K562 (cell line): ENCODE data around the gene UHRF1. TPM values are rescaled to one million over a fixed set of nuclear protein-coding genes. Genes with fewer than 3 reads are reported as not detected.

ENCODE experiments used
- ATAC-seq: fragments of 200-7000 bp; cut with Tn5 transposase; 3 replicates; pipeline ENCODE4 v1.9.1; 2020; ENCODE audit warnings: moderate library complexity
- BruUV-seq: library from RNA; stranded (reverse); fragments of 400-500 nt; replicated peaks from 2 replicates; lab custom pipeline; 2021; lab: Mats Ljungman, UMichigan
- CTCF ChIA-PET: fragments of 300-600 bp; formaldehyde crosslinking; extraction: SDS; loops from one replicate; lab custom pipeline; 2021; ENCODE audit warnings: low intra/inter-chr PET ratio; lab: Yijun Ruan, JAX
- POLR2A ChIA-PET: fragments of 300-600, 350-650 bp; sonication (Branson Sonifier 250); formaldehyde crosslinking; extraction: SDS; loops from one replicate; lab custom pipeline; 2021; ENCODE audit warnings: antibody characterized with exemption, inconsistent platforms; lab: Yijun Ruan, JAX
- DNase-seq, 4 experiments: peaks; one replicate each; pipeline versions ENCODE4 v3.0.0 to v3.0.0-alpha.2; 2011 to 2018; ENCODE audit warnings: low spot score in 3 of 4, mixed read lengths in 3 of 4; ENCODE audit errors: extremely low read depth in 1 of 4
- FAIRE-seq: peaks from 2 replicates; lab custom pipeline; 2011; peaks lifted over from hg19 to GRCh38; lab: Jason Lieb, UNC
- H2AFZ ChIP-seq: 2 replicates; pipeline ENCODE4 v1.6.0; 2011; ENCODE audit warnings: low read depth, low read length, control low read depth, inconsistent platforms
- H3K27ac ChIP-seq: fragments of 200-600 bp; 3 replicates; pipeline ENCODE4 v1.8.0; 2011; ENCODE audit warnings: low read depth, mild to moderate bottlenecking, control low read depth, inconsistent platforms, low read length, moderate library complexity, mixed read lengths; ENCODE audit errors: extremely low read depth
- H3K27me3 ChIP-seq, 2 experiments: fragments of 300-600 bp in 1 of 2; 2 replicates in 1 of 2; 3 replicates in 1 of 2; pipeline versions ENCODE4 v1.6.0 to v1.8.0; 2011; ENCODE audit warnings: inconsistent platforms in 2 of 2, low read length in 2 of 2, mild to moderate bottlenecking in 1 of 2, mixed read lengths in 1 of 2, moderate library complexity in 1 of 2; ENCODE audit not compliant: control insufficient read depth in 2 of 2, insufficient read depth in 2 of 2
- H3K36me3 ChIP-seq: fragments of 300-600 bp; 3 replicates; pipeline ENCODE4 v1.8.0; 2011; ENCODE audit warnings: mild to moderate bottlenecking, low read length, inconsistent platforms; ENCODE audit not compliant: control insufficient read depth, insufficient read depth
- H3K4me1 ChIP-seq, 2 experiments: fragments of 200-600 bp in 1 of 2; replicated peaks in 1 of 2; 2 replicates in 1 of 2; 3 replicates in 1 of 2; pipeline versions ENCODE4 v1.5.1 to v1.8.0; 2011; ENCODE audit warnings: inconsistent platforms in 2 of 2, low read length in 2 of 2, mild to moderate bottlenecking in 1 of 2, mixed read lengths in 1 of 2, moderate library complexity in 1 of 2; ENCODE audit not compliant: control insufficient read depth in 2 of 2, insufficient read depth in 2 of 2
- H3K4me2 ChIP-seq: 2 replicates; pipeline ENCODE4 v1.6.1; 2011; ENCODE audit warnings: low read length, control low read depth, inconsistent platforms, mixed read lengths; ENCODE audit not compliant: insufficient read depth
- H3K4me3 ChIP-seq: fragments of 200-600 bp; sonication (generic), shearing (Covaris generic); 2 replicates; pipeline ENCODE4 v1.5.1; 2016; ENCODE audit warnings: control low read depth, inconsistent platforms
- H3K79me2 ChIP-seq: fragments of 200-600 bp; 3 replicates; pipeline ENCODE4 v1.8.0; 2011; ENCODE audit warnings: low read length, inconsistent platforms; ENCODE audit not compliant: control insufficient read depth, insufficient read depth
- H3K9ac ChIP-seq, 2 experiments: 2 replicates each; pipeline versions ENCODE4 v1.6.0 to v1.6.1; 2011; ENCODE audit warnings: low read depth in 2 of 2, low read length in 2 of 2, control low read depth in 1 of 2, inconsistent platforms in 1 of 2, mild to moderate bottlenecking in 1 of 2, mixed read lengths in 1 of 2; ENCODE audit not compliant: insufficient read depth in 1 of 2
- H3K9me1 ChIP-seq: one replicate; pipeline ENCODE4 v1.6.0; 2011; ENCODE audit warnings: inconsistent platforms, mild to moderate bottlenecking, low read length, moderate library complexity; ENCODE audit not compliant: control insufficient read depth, insufficient read depth
- H3K9me3 ChIP-seq: replicated peaks from 2 replicates; pipeline ENCODE4 v1.5.1; 2011; ENCODE audit warnings: low read depth, low read length, inconsistent platforms; ENCODE audit not compliant: control insufficient read depth, insufficient read depth
- H4K20me1 ChIP-seq: replicated peaks from 2 replicates; pipeline ENCODE4 v1.6.1; 2011; ENCODE audit warnings: low read length, inconsistent platforms, mixed read lengths; ENCODE audit not compliant: control insufficient read depth, insufficient read depth
- CBX8 ChIP-seq: fragments of 200-600 bp; sonication (generic); IDR thresholded peaks from 2 replicates; pipeline ENCODE4 v1.6.1; 2012; ENCODE audit warnings: borderline replicate concordance, mixed run types, low read depth, mild to moderate bottlenecking, moderate library complexity, mixed read lengths, low read length, control low read depth, inconsistent platforms; ENCODE audit not compliant: poor library complexity, severe bottlenecking; ENCODE audit errors: extremely low read depth
- KAT8 ChIP-seq: fragments of 450-650 bp; IDR thresholded peaks from 2 replicates; pipeline ENCODE4 v1.6.1; 2016; ENCODE audit warnings: low read depth, mild to moderate bottlenecking
- NFATC3 ChIP-seq: fragments of 450-650 bp; IDR thresholded peaks from 2 replicates; pipeline ENCODE4 v1.6.1; 2017; ENCODE audit warnings: mild to moderate bottlenecking
- ZNF12 ChIP-seq: sonication (generic); formaldehyde crosslinking; IDR thresholded peaks from 2 replicates; pipeline ENCODE4 v1.4.0; 2020; ENCODE audit warnings: mild to moderate bottlenecking, missing genetic modification reagents
- WGBS: fragments of 100-300 bp; shearing (Covaris generic); methylation state at CpG from one replicate; pipeline ENCODE4 v1.1.6; 2016; ENCODE audit warnings: low coverage, mixed read lengths; ENCODE audit not compliant: insufficient coverage; ENCODE audit errors: missing lambda C conversion rate; 5-methylcytosine and 5-hydroxymethylcytosine counted together
- in situ Hi-C: fragments of 300-500 bp; cut with MboI; formaldehyde crosslinking; loops from 4 replicates; pipeline ENCODE4 v1.15.0; 2018; ENCODE audit warnings: inconsistent platforms, mixed read lengths
- intact Hi-C: fragments of 100-400 bp; cut with micrococcal nuclease; formaldehyde crosslinking; loops from 2 replicates; pipeline ENCODE4 v1.14.2; 2022
- polyA plus RNA-seq, 8 experiments: library from polyadenylated mRNA; depleted of rRNA in 4 of 8; stranded (reverse) in 5 of 8; unstranded in 3 of 8; fragments of >200 nt; fragmentation: Nextera tagmentation in 2 of 8; fragmentation: Illumina TruSeq in 1 of 8; extraction: Ambion mirVana in 2 of 8; extraction: Trizol in 1 of 8; gene quantifications; 2 replicates each; pipeline versions ENCODE4 v1.2.1 to v1.2.3, GENCODE V29; 2011 to 2014; ENCODE audit warnings: inconsistent platforms in 1 of 8, missing spikeins in 1 of 8
- total RNA-seq, 7 experiments: library from RNA; depleted of rRNA in 6 of 7; stranded (reverse); fragments of >200 nt in 6 of 7; fragmentation: Illumina TruSeq in 2 of 7; extraction: Trizol in 2 of 7; gene quantifications; 2 replicates each; pipeline versions ENCODE4 v1.2.1 to v1.2.3, GENCODE V29; 2011 to 2021; ENCODE audit warnings: low replicate concordance in 1 of 7
- TF ChIP-seq, protein P1 (sequence below): IDR thresholded peaks from 3 replicates; pipeline ENCODE4 v1.6.1; 2011; ENCODE audit warnings: borderline replicate concordance, mild to moderate bottlenecking; ENCODE audit not compliant: insufficient read length, insufficient read depth
- TF ChIP-seq, protein P2 (sequence below): sonication (generic); formaldehyde crosslinking; IDR thresholded peaks from 2 replicates; pipeline ENCODE4 v1.8.0; 2022; ENCODE audit warnings: mild to moderate bottlenecking, missing genetic modification reagents

Gene UHRF1
- total and polyA plus RNA-seq, 9 of the 15 experiments (the other 6 are each of a cell fraction or from before 2014, with no cell fraction given): 6.0 to 101 (median 30.9) TPM

DNA sequence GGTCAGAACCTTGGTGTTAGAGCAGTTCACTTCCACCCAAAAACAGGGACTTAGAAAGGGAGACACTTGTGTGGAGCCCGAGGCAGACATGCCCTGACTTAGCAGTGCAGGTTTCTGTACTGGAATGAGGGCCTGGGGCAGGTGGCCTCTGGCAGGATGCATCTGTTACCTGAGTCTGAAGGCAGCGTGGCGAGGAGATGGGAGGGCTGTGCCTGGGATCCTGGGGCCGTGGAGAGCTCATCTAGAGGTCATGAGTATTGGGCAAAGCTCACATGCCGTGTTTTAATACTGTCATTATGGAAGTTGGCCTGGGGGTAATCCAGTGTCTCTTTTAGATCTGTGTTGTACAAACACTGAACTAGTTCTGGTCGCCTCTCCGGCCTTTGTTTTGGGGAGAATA is 81.0 kb downstream of the UHRF1 start:
- H3K27ac ChIP-seq: no peak overlapping the region
- H2AFZ ChIP-seq: no peak overlapping the region
- POLR2A ChIA-PET: no interaction called here
- peaks cover 66% of the 10 kb centered on the region for H4K20me1 ChIP-seq
- intact Hi-C loops: no loop called here
- H3K4me3 ChIP-seq: no peak overlapping the region
- peaks cover 27 to 45% of the 10 kb centered on the region in 2 experiments for H3K4me1 ChIP-seq
- H3K9me1 ChIP-seq: peaks cover 18% of the 10 kb centered on the region
- no peak overlapping the region for H3K4me2 ChIP-seq
- no peaks in the 10 kb centered on the region for H3K27me3 ChIP-seq
- H3K79me2 ChIP-seq: peaks cover 79% of the 10 kb centered on the region
- DNase-seq (no peak), FAIRE-seq (no peak)
- 69% methylated on average over 7 of the region's 7 CpGs for WGBS
- no TSS peak for BruUV-seq
- no peak for TF ChIP-seq CBX8
- TF ChIP-seq, all 486 proteins: peak for 0
- in situ Hi-C loops: no loop called here
- H3K36me3 ChIP-seq: no peaks in the 10 kb centered on the region
- CTCF ChIA-PET: no interaction called here
- H3K9ac ChIP-seq: no peak overlapping the region
- no peaks in the 10 kb centered on the region for H3K9me3 ChIP-seq
- ATAC-seq: no peak

DNA sequence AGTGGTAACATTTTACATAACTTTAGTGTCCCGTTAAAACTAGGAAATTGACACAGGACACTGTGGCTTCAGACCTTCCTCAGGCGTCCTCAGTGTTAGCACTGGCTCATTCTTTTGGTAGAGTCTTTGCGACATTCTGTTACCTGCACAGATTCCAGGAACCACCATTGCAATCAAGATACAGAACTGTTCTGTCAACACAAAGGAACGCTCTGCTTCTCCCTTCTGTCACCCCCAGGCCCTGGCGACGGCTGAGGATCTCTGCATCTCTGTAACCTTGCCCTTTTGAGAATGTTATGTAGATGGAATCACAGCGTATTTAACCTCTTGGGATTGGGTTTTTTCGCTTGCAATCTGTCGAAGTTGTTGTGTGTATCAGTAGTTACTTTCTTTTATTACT is 82.2 kb downstream of the UHRF1 start:
- POLR2A ChIA-PET: no interaction called here
- in situ Hi-C loops: no loop called here
- FAIRE-seq: no peak
- BruUV-seq: no TSS peak
- Histone ChIP-seq H3K4me3 (no peak overlapping the region), H3K9me1 (peaks cover 11% of the 10 kb centered on the region), H4K20me1 (peaks cover 58% of the 10 kb centered on the region), H3K9ac (no peak overlapping the region), H3K36me3 (peaks cover 4% of the 10 kb centered on the region; the same call in 2 of the 3 replicates), H3K9me3 (no peaks in the 10 kb centered on the region), H3K4me1 (peaks cover 23 to 32% of the 10 kb centered on the region in 2 experiments), H3K79me2 (peaks cover 77% of the 10 kb centered on the region), H3K27ac (no peak overlapping the region), H3K4me2 (no peak overlapping the region), H3K27me3 (no peaks in the 10 kb centered on the region), H2AFZ (no peak overlapping the region)
- no peak for DNase-seq
- 20% methylated on average over 9 of the region's 9 CpGs for WGBS
- CTCF ChIA-PET: no interaction called here
- no peak; the same call in 1 of the 3 replicates for ATAC-seq
- intact Hi-C loops: no loop called here
- TF ChIP-seq ZNF12 (CRISPR knock-in tag) (no peak), KAT8 (no peak), NFATC3 (no peak)
- TF ChIP-seq, protein P1, sequence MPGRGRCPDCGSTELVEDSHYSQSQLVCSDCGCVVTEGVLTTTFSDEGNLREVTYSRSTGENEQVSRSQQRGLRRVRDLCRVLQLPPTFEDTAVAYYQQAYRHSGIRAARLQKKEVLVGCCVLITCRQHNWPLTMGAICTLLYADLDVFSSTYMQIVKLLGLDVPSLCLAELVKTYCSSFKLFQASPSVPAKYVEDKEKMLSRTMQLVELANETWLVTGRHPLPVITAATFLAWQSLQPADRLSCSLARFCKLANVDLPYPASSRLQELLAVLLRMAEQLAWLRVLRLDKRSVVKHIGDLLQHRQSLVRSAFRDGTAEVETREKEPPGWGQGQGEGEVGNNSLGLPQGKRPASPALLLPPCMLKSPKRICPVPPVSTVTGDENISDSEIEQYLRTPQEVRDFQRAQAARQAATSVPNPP: no peak
- TF ChIP-seq, protein P2, sequence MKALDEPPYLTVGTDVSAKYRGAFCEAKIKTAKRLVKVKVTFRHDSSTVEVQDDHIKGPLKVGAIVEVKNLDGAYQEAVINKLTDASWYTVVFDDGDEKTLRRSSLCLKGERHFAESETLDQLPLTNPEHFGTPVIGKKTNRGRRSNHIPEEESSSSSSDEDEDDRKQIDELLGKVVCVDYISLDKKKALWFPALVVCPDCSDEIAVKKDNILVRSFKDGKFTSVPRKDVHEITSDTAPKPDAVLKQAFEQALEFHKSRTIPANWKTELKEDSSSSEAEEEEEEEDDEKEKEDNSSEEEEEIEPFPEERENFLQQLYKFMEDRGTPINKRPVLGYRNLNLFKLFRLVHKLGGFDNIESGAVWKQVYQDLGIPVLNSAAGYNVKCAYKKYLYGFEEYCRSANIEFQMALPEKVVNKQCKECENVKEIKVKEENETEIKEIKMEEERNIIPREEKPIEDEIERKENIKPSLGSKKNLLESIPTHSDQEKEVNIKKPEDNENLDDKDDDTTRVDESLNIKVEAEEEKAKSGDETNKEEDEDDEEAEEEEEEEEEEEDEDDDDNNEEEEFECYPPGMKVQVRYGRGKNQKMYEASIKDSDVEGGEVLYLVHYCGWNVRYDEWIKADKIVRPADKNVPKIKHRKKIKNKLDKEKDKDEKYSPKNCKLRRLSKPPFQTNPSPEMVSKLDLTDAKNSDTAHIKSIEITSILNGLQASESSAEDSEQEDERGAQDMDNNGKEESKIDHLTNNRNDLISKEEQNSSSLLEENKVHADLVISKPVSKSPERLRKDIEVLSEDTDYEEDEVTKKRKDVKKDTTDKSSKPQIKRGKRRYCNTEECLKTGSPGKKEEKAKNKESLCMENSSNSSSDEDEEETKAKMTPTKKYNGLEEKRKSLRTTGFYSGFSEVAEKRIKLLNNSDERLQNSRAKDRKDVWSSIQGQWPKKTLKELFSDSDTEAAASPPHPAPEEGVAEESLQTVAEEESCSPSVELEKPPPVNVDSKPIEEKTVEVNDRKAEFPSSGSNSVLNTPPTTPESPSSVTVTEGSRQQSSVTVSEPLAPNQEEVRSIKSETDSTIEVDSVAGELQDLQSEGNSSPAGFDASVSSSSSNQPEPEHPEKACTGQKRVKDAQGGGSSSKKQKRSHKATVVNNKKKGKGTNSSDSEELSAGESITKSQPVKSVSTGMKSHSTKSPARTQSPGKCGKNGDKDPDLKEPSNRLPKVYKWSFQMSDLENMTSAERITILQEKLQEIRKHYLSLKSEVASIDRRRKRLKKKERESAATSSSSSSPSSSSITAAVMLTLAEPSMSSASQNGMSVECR (CRISPR knock-in tag): no peak
